ENCODE measurements around the gene IL12RB2. TPM values are rescaled to one million over a fixed set of nuclear protein-coding genes. Genes with fewer than 3 reads are reported as not detected.

Gene IL12RB2
- polyA plus RNA-seq, 3 donors, result not detected

DNA sequence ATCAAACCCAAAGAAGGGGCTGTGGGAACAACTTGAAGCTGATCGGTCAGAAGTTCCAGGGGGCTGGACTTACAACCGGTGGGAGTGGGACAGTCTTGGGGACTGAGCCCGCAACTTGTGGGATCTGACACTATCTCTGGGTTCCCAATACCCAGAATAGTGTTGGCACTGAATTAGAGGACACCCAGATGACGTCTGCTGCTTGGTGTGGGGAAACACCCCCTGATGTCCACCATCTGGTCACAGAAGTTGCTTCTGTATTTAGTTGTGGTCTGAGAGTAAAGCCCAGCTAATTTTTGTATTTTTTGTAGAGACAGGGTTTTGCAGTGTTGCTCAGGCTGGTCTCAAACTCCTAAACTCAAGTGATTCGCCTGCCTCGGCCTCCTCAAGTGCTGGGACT lies 93.8 kb downstream of the IL12RB2 start:
- Histone ChIP-seq H3K4me3 (replicated peaks in 1 of 3; ENCODE audit: low read depth in 2 of 3, low read length in 3 of 3) (no peak overlapping the region), H3K9ac (ENCODE audit: insufficient read depth, low read length, poor library complexity, severe bottlenecking) (no peak overlapping the region), H3K27ac (ENCODE audit: low read depth in 1 of 2, low read length in 2 of 2) (no peak overlapping the region), H3K27me3 (ENCODE audit: control insufficient read depth in 2 of 2, insufficient read depth in 2 of 2, low read length in 2 of 2) (no peaks in the 10 kb centered on the region), H3K9me3 (replicated peaks in 1 of 2; ENCODE audit: control insufficient read depth in 1 of 2, insufficient read depth in 1 of 2, low read length in 2 of 2) (no peaks in the 10 kb centered on the region), H3K4me2 (replicated peaks; ENCODE audit: extremely low read depth, low read length, poor library complexity, severe bottlenecking) (no peak overlapping the region), H3K4me1 (ENCODE audit: control insufficient read depth in 1 of 2, insufficient read depth in 2 of 2, low read length in 2 of 2) (no peaks in the 10 kb centered on the region), H3K36me3 (replicated peaks in 1 of 2; ENCODE audit: control insufficient read depth in 1 of 2, insufficient read depth in 2 of 2, low read length in 2 of 2) (peaks cover 0 to 4% of the 10 kb centered on the region in 2 donors), H4K20me1 (ENCODE audit: insufficient read depth, low read length) (no peaks in the 10 kb centered on the region), H3K79me2 (ENCODE audit: insufficient read depth, low read length) (no peaks in the 10 kb centered on the region), H2AFZ (ENCODE audit: insufficient read depth, low read depth, low read length, poor library complexity, severe bottlenecking) (no peak overlapping the region)
- Mint-ChIP-seq H3K27me3 (ENCODE audit: low read depth in 3 of 3) (peaks cover 0 to 4% (median 4%) of the 10 kb centered on the region in 3 donors), H3K27ac (no peak overlapping the region), H3K9me3 (peaks cover 0 to 2% (median 0%) of the 10 kb centered on the region in 7 donors), H3K4me3 (no peak overlapping the region), H3K4me1 (no peaks in the 10 kb centered on the region), H3K36me3 (peaks cover 0 to 4% of the 10 kb centered on the region in 2 donors)
- no peak for DNase-seq
- WGBS (ENCODE audit: insufficient coverage), result no CpG with 5 or more reads among the region's 6 CpGs
- intact Hi-C loops (cut with micrococcal nuclease), result no loop called here
- TF ChIP-seq, protein P1, sequence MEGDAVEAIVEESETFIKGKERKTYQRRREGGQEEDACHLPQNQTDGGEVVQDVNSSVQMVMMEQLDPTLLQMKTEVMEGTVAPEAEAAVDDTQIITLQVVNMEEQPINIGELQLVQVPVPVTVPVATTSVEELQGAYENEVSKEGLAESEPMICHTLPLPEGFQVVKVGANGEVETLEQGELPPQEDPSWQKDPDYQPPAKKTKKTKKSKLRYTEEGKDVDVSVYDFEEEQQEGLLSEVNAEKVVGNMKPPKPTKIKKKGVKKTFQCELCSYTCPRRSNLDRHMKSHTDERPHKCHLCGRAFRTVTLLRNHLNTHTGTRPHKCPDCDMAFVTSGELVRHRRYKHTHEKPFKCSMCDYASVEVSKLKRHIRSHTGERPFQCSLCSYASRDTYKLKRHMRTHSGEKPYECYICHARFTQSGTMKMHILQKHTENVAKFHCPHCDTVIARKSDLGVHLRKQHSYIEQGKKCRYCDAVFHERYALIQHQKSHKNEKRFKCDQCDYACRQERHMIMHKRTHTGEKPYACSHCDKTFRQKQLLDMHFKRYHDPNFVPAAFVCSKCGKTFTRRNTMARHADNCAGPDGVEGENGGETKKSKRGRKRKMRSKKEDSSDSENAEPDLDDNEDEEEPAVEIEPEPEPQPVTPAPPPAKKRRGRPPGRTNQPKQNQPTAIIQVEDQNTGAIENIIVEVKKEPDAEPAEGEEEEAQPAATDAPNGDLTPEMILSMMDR (IDR thresholded peaks at IDR 0.05), result no peak

DNA sequence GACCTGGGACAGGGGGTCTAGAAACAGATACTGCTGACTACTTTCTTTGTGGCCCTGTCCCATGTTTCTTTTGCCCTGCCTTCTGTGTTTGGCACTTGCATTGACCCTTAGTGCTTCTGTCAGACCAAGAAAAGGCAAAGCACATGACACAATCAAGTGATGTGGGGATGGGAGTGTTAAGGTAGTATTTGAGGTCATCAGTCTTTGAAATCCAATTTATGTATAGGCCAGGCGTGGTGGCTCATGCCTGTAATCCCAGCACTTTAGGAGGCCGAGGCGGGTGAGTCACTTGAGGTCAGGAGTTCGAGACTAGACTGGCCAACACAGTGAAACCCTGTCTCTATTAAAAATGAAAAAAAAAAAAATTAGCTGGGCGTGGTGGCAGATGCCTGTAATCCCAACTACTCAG lies 96.5 kb downstream of the IL12RB2 start:
- H3K27me3 Mint-ChIP-seq (ENCODE audit: low read depth in 3 of 3), result peaks cover 0 to 2% (median 0%) of the 10 kb centered on the region in 3 donors
- no peaks in the 10 kb centered on the region for H4K20me1 ChIP-seq (ENCODE audit: insufficient read depth, low read length)
- H3K4me3 Mint-ChIP-seq, result no peak overlapping the region
- no peaks in the 10 kb centered on the region for H3K27me3 ChIP-seq (ENCODE audit: control insufficient read depth in 2 of 2, insufficient read depth in 2 of 2, low read length in 2 of 2)
- H3K9ac ChIP-seq (ENCODE audit: insufficient read depth, low read length, poor library complexity, severe bottlenecking), result no peak overlapping the region
- intact Hi-C loops (cut with micrococcal nuclease), result no loop called here
- H3K4me2 ChIP-seq (replicated peaks; ENCODE audit: extremely low read depth, low read length, poor library complexity, severe bottlenecking), result no peak overlapping the region
- peaks cover 0 to 2% (median 0%) of the 10 kb centered on the region in 7 donors for H3K9me3 Mint-ChIP-seq
- TF ChIP-seq, protein P1 (IDR thresholded peaks at IDR 0.05), result no peak
- H3K4me1 ChIP-seq (ENCODE audit: control insufficient read depth in 1 of 2, insufficient read depth in 2 of 2, low read length in 2 of 2), result no peaks in the 10 kb centered on the region
- H3K79me2 ChIP-seq (ENCODE audit: insufficient read depth, low read length), result no peaks in the 10 kb centered on the region
- peaks cover 0 to 9% of the 10 kb centered on the region in 2 donors for H3K36me3 Mint-ChIP-seq
- H3K27ac ChIP-seq (ENCODE audit: low read depth in 1 of 2, low read length in 2 of 2), result no peak overlapping the region
- no peak for DNase-seq
- H3K4me3 ChIP-seq (replicated peaks in 1 of 3; ENCODE audit: low read depth in 2 of 3, low read length in 3 of 3), result no peak overlapping the region
- H3K4me1 Mint-ChIP-seq, result no peaks in the 10 kb centered on the region
- H3K9me3 ChIP-seq (replicated peaks in 1 of 2; ENCODE audit: control insufficient read depth in 1 of 2, insufficient read depth in 1 of 2, low read length in 2 of 2), result no peaks in the 10 kb centered on the region
- H3K36me3 ChIP-seq (replicated peaks in 1 of 2; ENCODE audit: control insufficient read depth in 1 of 2, insufficient read depth in 2 of 2, low read length in 2 of 2), result peaks cover 0 to 8% of the 10 kb centered on the region in 2 donors
- no peak overlapping the region for H3K27ac Mint-ChIP-seq
- H2AFZ ChIP-seq (ENCODE audit: insufficient read depth, low read depth, low read length, poor library complexity, severe bottlenecking), result no peak overlapping the region
- WGBS (ENCODE audit: insufficient coverage), result 90% methylated on average over 2 of the region's 5 CpGs
